Left renal cortex interstitium (tissue), 4 donors: Measurements from ENCODE around the gene HOXD12. TPM values are rescaled to one million over a fixed set of nuclear protein-coding genes. Genes with fewer than 3 reads are reported as not detected.

Experiments used
- DNase-seq, 4 donors: peaks; one replicate each; pipeline ENCODE4 v3.0.0-alpha.2; 2013; ENCODE audit warnings: low read depth in 4 of 4, low spot score in 2 of 4, missing footprints in 1 of 4
- polyA plus RNA-seq, 4 donors: library from polyadenylated mRNA; unstranded; fragments of 120-200 nt; gene quantifications; one replicate each; pipeline ENCODE4 v1.2.1, GENCODE V29; 2013; ENCODE audit not compliant: insufficient read length in 4 of 4

HOXD12 gene
- polyA plus RNA-seq, 4 donors, result 0.27 to 0.79 (median 0.35) TPM

GRCh38 chr2:176128982-176129796 is 29.6 kb downstream of the HOXD12 start, which contains the start of gene HOXD8:
Gene HOXD8, plus strand, starts transcription at chr2:176129705. Its CDS starts 662 bp downstream, at chr2:176130367.
- no peak for DNase-seq

GRCh38 chr2:176129813-176130146 is 30.2 kb downstream of the HOXD12 start:
- no peak for DNase-seq

- DNase-seq, result peak in 1 of 4 donors; percentile 93
Measured at GRCh38 chr2:176130147-176130956, 30.8 kb downstream of the HOXD12 start.

GRCh38 chr2:176130957-176131847 is 31.6 kb downstream of the HOXD12 start:
- DNase-seq, result no peak

GRCh38 chr2:176131848-176132158 is 32.2 kb downstream of the HOXD12 start:
- DNase-seq, result no peak

GRCh38 chr2:176132205-176133171 is 32.9 kb downstream of the HOXD12 start:
- DNase-seq, result no peak

GRCh38 chr2:176133389-176133788 is 33.8 kb downstream of the HOXD12 start:
- DNase-seq, result no peak

- DNase-seq, result no peak
Measured at GRCh38 chr2:176134035-176134434, 34.4 kb downstream of the HOXD12 start.

- no peak for DNase-seq
Measured at GRCh38 chr2:176135035-176135440, 35.4 kb downstream of the HOXD12 start.

- DNase-seq, result no peak
Measured at GRCh38 chr2:176136374-176137251, 37.0 kb downstream of the HOXD12 start.

- no peak for DNase-seq
Measured at GRCh38 chr2:176137252-176137580, 37.6 kb downstream of the HOXD12 start.

GRCh38 chr2:176137906-176138305 is 38.3 kb downstream of the HOXD12 start:
- no peak for DNase-seq

GRCh38 chr2:176138526-176138922 is 38.9 kb downstream of the HOXD12 start:
- no peak for DNase-seq

- DNase-seq, result no peak
Measured at GRCh38 chr2:176138923-176139660, 39.5 kb downstream of the HOXD12 start.

GRCh38 chr2:176139661-176140512 is 40.3 kb downstream of the HOXD12 start:
- no peak for DNase-seq

- no peak for DNase-seq
Measured at GRCh38 chr2:176140513-176141317, 41.1 kb downstream of the HOXD12 start.
